ENCODE data around the gene PTPRD. TPM values are rescaled to one million over a fixed set of nuclear protein-coding genes. Genes with fewer than 3 reads are reported as not detected.

The PTPRD gene
- total and polyA plus RNA-seq, 2 donors (not counting 1 experiment from before 2014, with no cell fraction given) = not detected

- Mint-ChIP-seq H3K4me1 (no peaks in the 10 kb centered on the region), H3K27ac (no peak overlapping the region), H3K4me3 (no peak overlapping the region), H3K27me3 (no peaks in the 10 kb centered on the region), H3K9me3 (ENCODE audit: insufficient read depth) (no peaks in the 10 kb centered on the region)
- H3K4me2 ChIP-seq (replicated peaks; ENCODE audit: low read depth, low read length, poor library complexity, severe bottlenecking) = no peak overlapping the region
- POLR2A ChIA-PET = no interaction called here
- no peak overlapping the region for H3K27ac ChIP-seq (ENCODE audit: low read length in 2 of 2)
- no peaks in the 10 kb centered on the region for H3K9me3 ChIP-seq (ENCODE audit: control extremely low read depth in 1 of 3, control insufficient read depth in 2 of 3, insufficient read depth in 1 of 3, low read length in 2 of 3)
- no peak overlapping the region for H3K9ac ChIP-seq (ENCODE audit: low read length)
- DNase-seq = no peak
- WGBS (ENCODE audit: insufficient coverage) = 93% methylated on average over 2 of the region's 3 CpGs
- H3K27me3 ChIP-seq (replicated peaks in 1 of 4; ENCODE audit: control extremely low read depth in 1 of 4, control insufficient read depth in 3 of 4, insufficient read depth in 4 of 4, low read length in 3 of 4) = no peaks in the 10 kb centered on the region
- H3K4me1 ChIP-seq (ENCODE audit: control insufficient read depth in 2 of 2, insufficient read depth in 2 of 2, low read length in 2 of 2) = no peaks in the 10 kb centered on the region
- TF ChIP-seq CTCF (IDR thresholded peaks at IDR 0.05) = no peak
- no peak for TF ChIP-seq EZH2 (IDR thresholded peaks at IDR 0.05; ENCODE audit: borderline replicate concordance, insufficient read depth, low read depth, low read length, poor library complexity, severe bottlenecking)
- no peak for ATAC-seq (ENCODE audit: low read depth)
- H2AFZ ChIP-seq (ENCODE audit: insufficient read depth, low read depth, low read length, poor library complexity, severe bottlenecking) = no peak overlapping the region
- no peaks in the 10 kb centered on the region for H3K79me2 ChIP-seq (ENCODE audit: control insufficient read depth, insufficient read depth, low read length)
- CTCF ChIA-PET = no interaction called here
- intact Hi-C loops (cut with micrococcal nuclease) = no loop called here
- H4K20me1 ChIP-seq (ENCODE audit: control insufficient read depth, insufficient read depth, low read length, poor library complexity, severe bottlenecking) = no peaks in the 10 kb centered on the region
- H3K4me3 ChIP-seq (ENCODE audit: control extremely low read depth in 1 of 5, extremely low read depth in 1 of 5, insufficient read depth in 1 of 5, low read depth in 2 of 5, low read length in 4 of 5) = no peak overlapping the region
- H3K36me3 ChIP-seq (replicated peaks in 1 of 2; ENCODE audit: control extremely low read depth in 1 of 2, control insufficient read depth in 1 of 2, extremely low read depth in 1 of 2, insufficient read depth in 2 of 2, low read length in 1 of 2) = no peaks in the 10 kb centered on the region
These were observed 1767.0 kb downstream of the PTPRD start for GRCh38 chr9:8845808-8846207.

GRCh38 chr9:8845376-8845775 is 1767.4 kb downstream of the PTPRD start:
- TF ChIP-seq EZH2 (IDR thresholded peaks at IDR 0.05; ENCODE audit: borderline replicate concordance, insufficient read depth, low read depth, low read length, poor library complexity, severe bottlenecking) (no peak), CTCF (IDR thresholded peaks at IDR 0.05) (no peak)
- H3K27me3 ChIP-seq (replicated peaks in 1 of 4; ENCODE audit: control extremely low read depth in 1 of 4, control insufficient read depth in 3 of 4, insufficient read depth in 4 of 4, low read length in 3 of 4) = no peaks in the 10 kb centered on the region
- CTCF ChIA-PET = no interaction called here
- no peak overlapping the region for H3K9ac ChIP-seq (ENCODE audit: low read length)
- Mint-ChIP-seq H3K4me3 (no peak overlapping the region), H3K27me3 (no peaks in the 10 kb centered on the region), H3K9me3 (ENCODE audit: insufficient read depth) (no peaks in the 10 kb centered on the region), H3K27ac (no peak overlapping the region), H3K4me1 (no peaks in the 10 kb centered on the region)
- no peaks in the 10 kb centered on the region for H3K4me1 ChIP-seq (ENCODE audit: control insufficient read depth in 2 of 2, insufficient read depth in 2 of 2, low read length in 2 of 2)
- intact Hi-C loops (cut with micrococcal nuclease) = no loop called here
- H2AFZ ChIP-seq (ENCODE audit: insufficient read depth, low read depth, low read length, poor library complexity, severe bottlenecking) = no peak overlapping the region
- no peaks in the 10 kb centered on the region for H3K79me2 ChIP-seq (ENCODE audit: control insufficient read depth, insufficient read depth, low read length)
- no peaks in the 10 kb centered on the region for H4K20me1 ChIP-seq (ENCODE audit: control insufficient read depth, insufficient read depth, low read length, poor library complexity, severe bottlenecking)
- DNase-seq (no peak), ATAC-seq (ENCODE audit: low read depth) (no peak)
- H3K27ac ChIP-seq (ENCODE audit: low read length in 2 of 2) = no peak overlapping the region
- no peaks in the 10 kb centered on the region for H3K36me3 ChIP-seq (replicated peaks in 1 of 2; ENCODE audit: control extremely low read depth in 1 of 2, control insufficient read depth in 1 of 2, extremely low read depth in 1 of 2, insufficient read depth in 2 of 2, low read length in 1 of 2)
- WGBS (ENCODE audit: insufficient coverage) = 30% methylated on average over 2 of the region's 2 CpGs
- H3K9me3 ChIP-seq (ENCODE audit: control extremely low read depth in 1 of 3, control insufficient read depth in 2 of 3, insufficient read depth in 1 of 3, low read length in 2 of 3) = no peaks in the 10 kb centered on the region
- H3K4me3 ChIP-seq (ENCODE audit: control extremely low read depth in 1 of 5, extremely low read depth in 1 of 5, insufficient read depth in 1 of 5, low read depth in 2 of 5, low read length in 4 of 5) = no peak overlapping the region
- POLR2A ChIA-PET = no interaction called here
- no peak overlapping the region for H3K4me2 ChIP-seq (replicated peaks; ENCODE audit: low read depth, low read length, poor library complexity, severe bottlenecking)

All from B cell (primary cell).